ENCODE results near the gene RNF151.

DNA sequence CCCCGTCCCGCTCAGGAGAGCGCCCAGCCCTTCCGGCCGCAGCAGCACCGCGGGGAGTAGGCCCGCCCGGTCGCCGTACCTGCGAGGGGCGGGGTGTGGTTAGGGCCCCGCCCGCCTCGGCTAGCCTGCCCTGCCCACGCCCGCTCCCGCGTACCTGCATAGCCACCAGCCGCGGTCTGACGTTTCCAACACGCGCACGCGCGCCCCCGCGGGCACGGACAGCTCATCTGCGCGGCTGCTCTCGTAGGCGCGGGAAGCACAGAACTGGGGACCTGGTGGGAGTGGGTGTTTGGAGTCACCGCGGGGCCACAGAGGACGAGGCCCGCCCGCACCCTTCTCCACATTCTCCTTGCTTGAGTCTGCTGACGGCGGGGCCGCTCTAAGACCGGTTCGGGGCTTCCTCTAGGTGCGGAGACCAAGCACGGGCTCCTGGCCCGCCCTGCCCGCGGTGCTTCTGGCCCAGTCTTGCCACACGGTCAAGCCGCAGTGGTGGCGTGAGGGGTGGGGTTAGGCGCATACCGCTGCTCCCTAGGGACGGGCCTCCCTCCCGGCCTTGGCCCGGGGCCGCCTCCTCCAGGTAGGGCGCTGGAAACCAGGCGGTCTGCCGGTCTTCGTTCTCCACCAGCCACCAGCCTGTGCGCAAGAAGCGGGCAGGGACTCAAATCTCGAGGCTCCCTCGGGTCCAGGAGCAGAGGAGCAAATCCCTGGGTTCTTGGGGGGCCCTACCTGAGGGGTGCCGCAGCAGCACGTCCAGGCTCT, 12.8 kb downstream of the RNF151 start:
- TF ChIP-seq CTCF (IDR thresholded peaks at IDR 0.05 in 2 of 3, conservative IDR thresholded peaks at IDR 0.05 in 1 of 3; ENCODE audit: control insufficient read depth in 2 of 3, extremely low read depth in 1 of 3, insufficient read depth in 1 of 3, low read depth in 3 of 3, low read length in 3 of 3) (no peak), POLR2A (IDR thresholded peaks at IDR 0.05; ENCODE audit: low read depth, low read length) (peak; percentile 39), JUNB (IDR thresholded peaks at IDR 0.05) (no peak), SMARCA5 (IDR thresholded peaks at IDR 0.05) (no peak), POU2F2 (IDR thresholded peaks at IDR 0.05; ENCODE audit: borderline replicate concordance, low read depth, low read length) (no peak)
- TF ChIP-seq, protein P1, sequence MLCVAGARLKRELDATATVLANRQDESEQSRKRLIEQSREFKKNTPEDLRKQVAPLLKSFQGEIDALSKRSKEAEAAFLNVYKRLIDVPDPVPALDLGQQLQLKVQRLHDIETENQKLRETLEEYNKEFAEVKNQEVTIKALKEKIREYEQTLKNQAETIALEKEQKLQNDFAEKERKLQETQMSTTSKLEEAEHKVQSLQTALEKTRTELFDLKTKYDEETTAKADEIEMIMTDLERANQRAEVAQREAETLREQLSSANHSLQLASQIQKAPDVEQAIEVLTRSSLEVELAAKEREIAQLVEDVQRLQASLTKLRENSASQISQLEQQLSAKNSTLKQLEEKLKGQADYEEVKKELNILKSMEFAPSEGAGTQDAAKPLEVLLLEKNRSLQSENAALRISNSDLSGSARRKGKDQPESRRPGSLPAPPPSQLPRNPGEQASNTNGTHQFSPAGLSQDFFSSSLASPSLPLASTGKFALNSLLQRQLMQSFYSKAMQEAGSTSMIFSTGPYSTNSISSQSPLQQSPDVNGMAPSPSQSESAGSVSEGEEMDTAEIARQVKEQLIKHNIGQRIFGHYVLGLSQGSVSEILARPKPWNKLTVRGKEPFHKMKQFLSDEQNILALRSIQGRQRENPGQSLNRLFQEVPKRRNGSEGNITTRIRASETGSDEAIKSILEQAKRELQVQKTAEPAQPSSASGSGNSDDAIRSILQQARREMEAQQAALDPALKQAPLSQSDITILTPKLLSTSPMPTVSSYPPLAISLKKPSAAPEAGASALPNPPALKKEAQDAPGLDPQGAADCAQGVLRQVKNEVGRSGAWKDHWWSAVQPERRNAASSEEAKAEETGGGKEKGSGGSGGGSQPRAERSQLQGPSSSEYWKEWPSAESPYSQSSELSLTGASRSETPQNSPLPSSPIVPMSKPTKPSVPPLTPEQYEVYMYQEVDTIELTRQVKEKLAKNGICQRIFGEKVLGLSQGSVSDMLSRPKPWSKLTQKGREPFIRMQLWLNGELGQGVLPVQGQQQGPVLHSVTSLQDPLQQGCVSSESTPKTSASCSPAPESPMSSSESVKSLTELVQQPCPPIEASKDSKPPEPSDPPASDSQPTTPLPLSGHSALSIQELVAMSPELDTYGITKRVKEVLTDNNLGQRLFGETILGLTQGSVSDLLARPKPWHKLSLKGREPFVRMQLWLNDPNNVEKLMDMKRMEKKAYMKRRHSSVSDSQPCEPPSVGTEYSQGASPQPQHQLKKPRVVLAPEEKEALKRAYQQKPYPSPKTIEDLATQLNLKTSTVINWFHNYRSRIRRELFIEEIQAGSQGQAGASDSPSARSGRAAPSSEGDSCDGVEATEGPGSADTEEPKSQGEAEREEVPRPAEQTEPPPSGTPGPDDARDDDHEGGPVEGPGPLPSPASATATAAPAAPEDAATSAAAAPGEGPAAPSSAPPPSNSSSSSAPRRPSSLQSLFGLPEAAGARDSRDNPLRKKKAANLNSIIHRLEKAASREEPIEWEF (IDR thresholded peaks at IDR 0.05; ENCODE audit: insufficient replicate concordance, low read depth, low read length) = no peak

Measured in GM12878 (cell line).